HL-60 (cell line): ENCODE results near the gene TMEM121B.
A peak's percentile ranks its signal among the peaks of the same experiment; 100 is the strongest.

Experiments
- DNase-seq, 2 experiments: peaks; one replicate each; pipeline ENCODE4 v3.0.0-alpha.2; 2010 to 2020; ENCODE audit warnings: low read depth in 1 of 2, low spot score in 1 of 2
- H3K27ac ChIP-seq: fragments of 250-450 bp; sonication (Bioruptor Pico); replicated peaks from 2 replicates; pipeline ENCODE4 v1.5.1; 2020; ENCODE audit warnings: mild to moderate bottlenecking, moderate library complexity
- H3K27me3 ChIP-seq: fragments of 250-450 bp; sonication (Bioruptor Pico); 2 replicates; pipeline ENCODE4 v1.5.1; 2021; ENCODE audit warnings: mild to moderate bottlenecking, moderate library complexity; ENCODE audit not compliant: insufficient read depth, poor library complexity, severe bottlenecking
- H3K4me3 ChIP-seq: replicated peaks from 2 replicates; pipeline ENCODE4 v1.5.1; 2011; ENCODE audit warnings: mild to moderate bottlenecking, control low read depth, low read length; ENCODE audit not compliant: insufficient read depth
- GABPA ChIP-seq: IDR thresholded peaks from 2 replicates; pipeline ENCODE4 v1.6.1; 2012; ENCODE audit warnings: low read depth
- POLR2AphosphoS5 ChIP-seq: IDR thresholded peaks from 2 replicates; pipeline ENCODE4 v1.6.1; 2012; ENCODE audit warnings: low read depth
- SPI1 ChIP-seq: IDR thresholded peaks from 2 replicates; pipeline ENCODE4 v1.6.1; 2012; ENCODE audit warnings: low read depth, mild to moderate bottlenecking, borderline replicate concordance
- TF ChIP-seq, protein P1 (sequence below): IDR thresholded peaks from one replicate; pipeline ENCODE4 v1.5.1; 2011; ENCODE audit warnings: low read length, control low read depth, inconsistent platforms; ENCODE audit not compliant: insufficient read depth
- TF ChIP-seq, protein P2 (sequence below): IDR thresholded peaks from 2 replicates; pipeline ENCODE4 v1.6.1; 2012; ENCODE audit warnings: low read depth; ENCODE audit not compliant: insufficient replicate concordance

TMEM121B gene

DNA sequence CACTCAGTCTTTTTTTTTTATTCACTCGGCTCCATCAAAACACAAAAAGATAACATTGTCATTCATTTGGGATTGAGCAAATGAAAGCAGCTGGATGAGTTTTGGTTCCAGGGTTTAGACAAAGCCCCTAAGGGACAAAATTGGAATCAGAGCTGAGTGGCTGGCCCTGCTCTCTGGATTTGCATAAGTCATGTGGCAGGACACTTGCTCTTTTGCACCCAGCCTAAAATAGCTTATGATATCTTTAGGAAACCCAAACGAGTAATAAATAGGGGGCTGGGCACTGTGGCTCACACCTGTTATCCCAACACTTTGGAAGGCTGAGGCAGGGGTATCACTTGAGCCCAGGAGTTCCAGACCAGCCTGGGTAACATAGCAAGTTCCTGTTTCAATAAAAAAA is 11.0 kb upstream of the TMEM121B start:
- H3K27ac ChIP-seq: no peak overlapping the region
- TF ChIP-seq, protein P1, sequence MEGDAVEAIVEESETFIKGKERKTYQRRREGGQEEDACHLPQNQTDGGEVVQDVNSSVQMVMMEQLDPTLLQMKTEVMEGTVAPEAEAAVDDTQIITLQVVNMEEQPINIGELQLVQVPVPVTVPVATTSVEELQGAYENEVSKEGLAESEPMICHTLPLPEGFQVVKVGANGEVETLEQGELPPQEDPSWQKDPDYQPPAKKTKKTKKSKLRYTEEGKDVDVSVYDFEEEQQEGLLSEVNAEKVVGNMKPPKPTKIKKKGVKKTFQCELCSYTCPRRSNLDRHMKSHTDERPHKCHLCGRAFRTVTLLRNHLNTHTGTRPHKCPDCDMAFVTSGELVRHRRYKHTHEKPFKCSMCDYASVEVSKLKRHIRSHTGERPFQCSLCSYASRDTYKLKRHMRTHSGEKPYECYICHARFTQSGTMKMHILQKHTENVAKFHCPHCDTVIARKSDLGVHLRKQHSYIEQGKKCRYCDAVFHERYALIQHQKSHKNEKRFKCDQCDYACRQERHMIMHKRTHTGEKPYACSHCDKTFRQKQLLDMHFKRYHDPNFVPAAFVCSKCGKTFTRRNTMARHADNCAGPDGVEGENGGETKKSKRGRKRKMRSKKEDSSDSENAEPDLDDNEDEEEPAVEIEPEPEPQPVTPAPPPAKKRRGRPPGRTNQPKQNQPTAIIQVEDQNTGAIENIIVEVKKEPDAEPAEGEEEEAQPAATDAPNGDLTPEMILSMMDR: no peak
- TF ChIP-seq, protein P2, sequence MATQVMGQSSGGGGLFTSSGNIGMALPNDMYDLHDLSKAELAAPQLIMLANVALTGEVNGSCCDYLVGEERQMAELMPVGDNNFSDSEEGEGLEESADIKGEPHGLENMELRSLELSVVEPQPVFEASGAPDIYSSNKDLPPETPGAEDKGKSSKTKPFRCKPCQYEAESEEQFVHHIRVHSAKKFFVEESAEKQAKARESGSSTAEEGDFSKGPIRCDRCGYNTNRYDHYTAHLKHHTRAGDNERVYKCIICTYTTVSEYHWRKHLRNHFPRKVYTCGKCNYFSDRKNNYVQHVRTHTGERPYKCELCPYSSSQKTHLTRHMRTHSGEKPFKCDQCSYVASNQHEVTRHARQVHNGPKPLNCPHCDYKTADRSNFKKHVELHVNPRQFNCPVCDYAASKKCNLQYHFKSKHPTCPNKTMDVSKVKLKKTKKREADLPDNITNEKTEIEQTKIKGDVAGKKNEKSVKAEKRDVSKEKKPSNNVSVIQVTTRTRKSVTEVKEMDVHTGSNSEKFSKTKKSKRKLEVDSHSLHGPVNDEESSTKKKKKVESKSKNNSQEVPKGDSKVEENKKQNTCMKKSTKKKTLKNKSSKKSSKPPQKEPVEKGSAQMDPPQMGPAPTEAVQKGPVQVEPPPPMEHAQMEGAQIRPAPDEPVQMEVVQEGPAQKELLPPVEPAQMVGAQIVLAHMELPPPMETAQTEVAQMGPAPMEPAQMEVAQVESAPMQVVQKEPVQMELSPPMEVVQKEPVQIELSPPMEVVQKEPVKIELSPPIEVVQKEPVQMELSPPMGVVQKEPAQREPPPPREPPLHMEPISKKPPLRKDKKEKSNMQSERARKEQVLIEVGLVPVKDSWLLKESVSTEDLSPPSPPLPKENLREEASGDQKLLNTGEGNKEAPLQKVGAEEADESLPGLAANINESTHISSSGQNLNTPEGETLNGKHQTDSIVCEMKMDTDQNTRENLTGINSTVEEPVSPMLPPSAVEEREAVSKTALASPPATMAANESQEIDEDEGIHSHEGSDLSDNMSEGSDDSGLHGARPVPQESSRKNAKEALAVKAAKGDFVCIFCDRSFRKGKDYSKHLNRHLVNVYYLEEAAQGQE: no peak
- TF ChIP-seq GABPA (no peak), SPI1 (no peak), POLR2AphosphoS5 (no peak)
- no peak overlapping the region for H3K4me3 ChIP-seq
- H3K27me3 ChIP-seq: no peaks in the 10 kb centered on the region
- no peak for DNase-seq

DNA sequence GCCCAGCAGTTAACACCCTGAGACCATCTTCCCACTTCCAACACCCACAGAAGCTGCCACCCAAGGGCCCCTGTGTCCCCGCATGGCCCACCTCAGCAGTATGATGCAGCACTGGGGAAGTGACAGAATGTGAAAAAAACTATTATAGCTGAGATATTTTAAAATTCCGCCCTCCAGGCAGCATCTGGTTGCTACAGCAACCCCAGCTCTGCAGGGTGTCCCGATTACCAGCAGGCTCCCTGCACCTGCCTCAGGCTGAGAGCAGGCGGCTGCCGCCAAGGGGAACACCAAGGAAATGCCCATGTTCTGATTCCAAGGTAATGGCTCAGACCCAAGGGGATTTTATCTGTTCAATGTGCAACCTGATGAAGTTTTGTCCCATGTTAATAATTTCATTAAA is 10.5 kb upstream of the TMEM121B start:
- no peak for DNase-seq
- TF ChIP-seq GABPA (no peak), SPI1 (no peak), POLR2AphosphoS5 (no peak)
- TF ChIP-seq, protein P1: no peak
- peak overlapping the region; percentile 25 for H3K4me3 ChIP-seq
- no peak overlapping the region for H3K27ac ChIP-seq
- no peaks in the 10 kb centered on the region for H3K27me3 ChIP-seq

DNA sequence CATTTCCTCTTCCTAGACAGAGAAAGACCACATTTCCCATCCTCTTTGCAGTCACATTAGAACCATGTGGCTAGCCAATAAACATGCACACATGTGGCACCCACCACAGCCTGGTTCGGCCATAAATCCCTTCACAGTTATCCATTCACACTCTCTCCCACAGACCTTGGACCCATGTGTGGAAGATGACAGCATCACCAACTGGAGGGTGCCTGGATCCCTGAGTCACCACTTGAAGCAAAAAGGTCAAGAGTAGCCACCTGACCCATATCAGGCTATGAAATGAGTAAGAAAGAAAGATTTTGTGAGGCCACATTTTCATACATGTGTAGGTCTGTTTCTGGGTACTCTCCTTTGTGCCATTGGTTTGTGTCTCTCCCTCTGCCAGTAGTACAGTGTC is 9.0 kb upstream of the TMEM121B start:
- TF ChIP-seq, protein P1: no peak
- no peak for TF ChIP-seq POLR2AphosphoS5
- no peak for TF ChIP-seq GABPA
- TF ChIP-seq, protein P2: no peak
- TF ChIP-seq SPI1: no peak
- Histone ChIP-seq H3K4me3 (no peak overlapping the region), H3K27me3 (no peaks in the 10 kb centered on the region), H3K27ac (no peak overlapping the region)
- no peak for DNase-seq

DNA sequence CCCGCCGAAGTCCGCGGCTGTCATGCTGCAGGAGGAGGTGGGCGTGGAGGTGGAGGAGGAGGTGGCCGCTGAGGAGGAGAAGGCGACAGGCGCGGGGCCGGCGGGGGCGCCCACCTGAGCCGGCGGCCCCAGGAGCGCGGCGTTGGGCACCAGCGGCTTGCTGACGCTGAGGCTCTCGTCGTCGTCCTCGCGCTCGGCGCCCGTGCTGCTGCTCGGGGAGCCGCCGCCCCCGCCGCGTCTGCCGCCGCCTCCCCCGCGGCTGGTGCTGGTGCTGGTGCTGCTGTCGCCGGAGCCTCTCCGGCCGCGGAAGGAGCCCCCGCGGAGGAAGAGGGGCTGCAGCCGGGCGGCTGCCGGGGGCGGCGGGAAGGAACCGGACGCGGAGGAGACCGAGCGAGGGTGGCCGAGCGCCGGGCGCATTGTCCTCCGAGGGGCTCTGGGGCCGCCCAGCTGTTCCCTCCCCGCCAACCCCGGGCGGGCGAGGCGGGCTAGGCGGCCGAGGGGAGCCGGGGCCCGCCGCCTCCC is 388 bp downstream of the TMEM121B start:
- DNase-seq: no peak

More for the DNA sequence above, 388 bp downstream of the TMEM121B start:
- H3K27ac ChIP-seq: no peak overlapping the region
- peaks cover 6% of the 10 kb centered on the region for H3K27me3 ChIP-seq
- TF ChIP-seq POLR2AphosphoS5 (no peak), GABPA (no peak), SPI1 (no peak)
- TF ChIP-seq, protein P1: no peak
- TF ChIP-seq, protein P2: no peak
- H3K4me3 ChIP-seq: peak overlapping the region; percentile 48
